OCI-LY7 (cell line): ENCODE measurements around the gene GBX2. TPM values are rescaled to one million over a fixed set of nuclear protein-coding genes. Genes with fewer than 3 reads are reported as not detected.

Experiments
- BruUV-seq: library from RNA; stranded (reverse); fragments of 400-500 nt; replicated peaks from 2 replicates; lab custom pipeline; 2021; lab: Mats Ljungman, UMichigan
- CTCF ChIA-PET: fragments of 300-600 bp; sonication (Branson Sonifier 250); formaldehyde crosslinking; loops from one replicate; lab custom pipeline; 2022; ENCODE audit warnings: antibody characterized with exemption; ENCODE audit not compliant: unreplicated experiment; lab: Charles Lee
- POLR2A ChIA-PET: fragments of 300-600 bp; sonication (Branson Sonifier 250); formaldehyde crosslinking; loops from one replicate; lab custom pipeline; 2022; ENCODE audit warnings: antibody characterized with exemption; lab: Charles Lee
- DNase-seq: peaks from one replicate; pipeline ENCODE4 v3.0.0-alpha.2; 2015; ENCODE audit warnings: low spot score
- H2AFZ ChIP-seq: fragments of 200-600 bp; sonication (generic), shearing (Covaris generic); 2 replicates; pipeline ENCODE4 v1.6.1; 2014; ENCODE audit warnings: mild to moderate bottlenecking, antibody characterized with exemption, low read length, moderate library complexity
- H3K27ac ChIP-seq: fragments of 200-600 bp; sonication (generic); 2 replicates; pipeline ENCODE4 v1.5.1; 2014; ENCODE audit warnings: mixed run types, low read depth, mild to moderate bottlenecking, moderate library complexity, low read length, inconsistent platforms; ENCODE audit not compliant: poor library complexity, severe bottlenecking
- H3K36me3 ChIP-seq: fragments of 200-600 bp; sonication (generic); 2 replicates; pipeline ENCODE4 v1.6.1; 2014; ENCODE audit warnings: mild to moderate bottlenecking, antibody characterized with exemption, low read length, moderate library complexity, mixed read lengths; ENCODE audit not compliant: insufficient read depth
- H3K4me1 ChIP-seq: fragments of 200-600 bp; sonication (generic); 2 replicates; pipeline ENCODE4 v1.5.1; 2014; ENCODE audit warnings: mild to moderate bottlenecking, low read length; ENCODE audit not compliant: insufficient read depth, poor library complexity, severe bottlenecking
- H3K4me2 ChIP-seq: fragments of 200-600 bp; sonication (generic); 2 replicates; pipeline ENCODE4 v1.6.1; 2014; ENCODE audit warnings: mild to moderate bottlenecking, low read length
- H3K4me3 ChIP-seq: fragments of 200-600 bp; sonication (generic); 2 replicates; pipeline ENCODE4 v1.5.1; 2014; ENCODE audit warnings: mild to moderate bottlenecking, low read depth, low read length; ENCODE audit not compliant: poor library complexity, severe bottlenecking
- H3K79me2 ChIP-seq: fragments of 200-600 bp; sonication (generic); 2 replicates; pipeline ENCODE4 v1.6.1; 2016; ENCODE audit warnings: low read depth, mild to moderate bottlenecking, low read length, moderate library complexity, mixed read lengths; ENCODE audit not compliant: insufficient read depth
- H3K9me2 ChIP-seq: fragments of 200-600 bp; sonication (generic); 2 replicates; pipeline ENCODE4 v1.6.1; 2016; ENCODE audit warnings: mild to moderate bottlenecking, low read length, mixed read lengths; ENCODE audit not compliant: insufficient read depth
- H3K9me3 ChIP-seq: fragments of 200-600 bp; sonication (generic); 2 replicates; pipeline ENCODE4 v1.6.1; 2014; ENCODE audit warnings: mild to moderate bottlenecking, mixed run types, low read length, mixed read lengths
- H4K20me1 ChIP-seq: fragments of 200-600 bp; sonication (generic); 2 replicates; pipeline ENCODE4 v1.6.1; 2014; ENCODE audit warnings: mild to moderate bottlenecking, antibody characterized with exemption, low read length, moderate library complexity, mixed read lengths; ENCODE audit not compliant: insufficient read depth
- EZH2phosphoT487 ChIP-seq: fragments of 200-600 bp; sonication (generic); IDR thresholded peaks from 2 replicates; pipeline ENCODE4 v1.6.1; 2018; ENCODE audit warnings: low read depth, borderline replicate concordance, mild to moderate bottlenecking, mixed run types, antibody characterized with exemption, low read length, moderate library complexity, mixed read lengths
- intact Hi-C: fragments of 100-400 bp; cut with micrococcal nuclease; formaldehyde crosslinking; loops from one replicate; pipeline ENCODE4 v1.10.0; 2022; ENCODE audit not compliant: unreplicated experiment
- total RNA-seq, 2 experiments: library from RNA; depleted of rRNA in 1 of 2; stranded (reverse); fragments of >200 nt in 1 of 2; shearing (Covaris generic) in 1 of 2; gene quantifications; 2 replicates each; pipeline ENCODE4 v1.2.3, GENCODE V29; 2014 to 2022
- TF ChIP-seq, protein P1 (sequence below): fragments of 200-600 bp; sonication (generic); conservative IDR thresholded peaks from 2 replicates; pipeline ENCODE4 v1.5.1; 2014; ENCODE audit warnings: mild to moderate bottlenecking, antibody characterized with exemption, low read length, moderate library complexity, mixed read lengths

Gene GBX2
- total RNA-seq, 2 experiments from 2014 or later = not detected

DNA sequence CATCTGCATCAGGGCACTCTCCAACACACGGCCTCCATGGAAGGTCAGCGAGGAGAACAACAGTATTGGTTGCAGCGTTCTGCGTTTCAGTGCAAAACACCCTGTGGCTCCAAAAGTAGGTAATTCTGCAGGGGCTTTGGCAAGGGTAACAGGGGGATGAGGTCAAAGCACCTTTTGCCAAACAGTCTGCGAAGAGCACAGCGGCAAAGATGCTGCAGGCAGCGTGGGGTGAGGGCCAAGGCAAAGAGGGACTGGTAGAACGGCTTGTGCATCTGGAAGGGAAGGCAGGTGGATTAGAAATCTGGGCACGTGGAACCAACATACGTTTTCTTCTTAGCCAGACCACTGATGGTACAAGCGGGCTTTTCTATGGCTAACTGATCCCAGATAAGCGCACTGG lies 26.6 kb upstream of the GBX2 start:
- no peak overlapping the region for H2AFZ ChIP-seq
- POLR2A ChIA-PET = no interaction called here
- H3K4me1 ChIP-seq = no peaks in the 10 kb centered on the region
- H3K9me2 ChIP-seq = no peaks in the 10 kb centered on the region
- H3K4me3 ChIP-seq = no peak overlapping the region
- no peak overlapping the region for H3K27ac ChIP-seq
- no peak for DNase-seq
- CTCF ChIA-PET = no interaction called here
- H4K20me1 ChIP-seq = no peaks in the 10 kb centered on the region
- intact Hi-C loops = no loop called here
- H3K79me2 ChIP-seq = no peaks in the 10 kb centered on the region
- H3K4me2 ChIP-seq = no peak overlapping the region
- TF ChIP-seq, protein P1, sequence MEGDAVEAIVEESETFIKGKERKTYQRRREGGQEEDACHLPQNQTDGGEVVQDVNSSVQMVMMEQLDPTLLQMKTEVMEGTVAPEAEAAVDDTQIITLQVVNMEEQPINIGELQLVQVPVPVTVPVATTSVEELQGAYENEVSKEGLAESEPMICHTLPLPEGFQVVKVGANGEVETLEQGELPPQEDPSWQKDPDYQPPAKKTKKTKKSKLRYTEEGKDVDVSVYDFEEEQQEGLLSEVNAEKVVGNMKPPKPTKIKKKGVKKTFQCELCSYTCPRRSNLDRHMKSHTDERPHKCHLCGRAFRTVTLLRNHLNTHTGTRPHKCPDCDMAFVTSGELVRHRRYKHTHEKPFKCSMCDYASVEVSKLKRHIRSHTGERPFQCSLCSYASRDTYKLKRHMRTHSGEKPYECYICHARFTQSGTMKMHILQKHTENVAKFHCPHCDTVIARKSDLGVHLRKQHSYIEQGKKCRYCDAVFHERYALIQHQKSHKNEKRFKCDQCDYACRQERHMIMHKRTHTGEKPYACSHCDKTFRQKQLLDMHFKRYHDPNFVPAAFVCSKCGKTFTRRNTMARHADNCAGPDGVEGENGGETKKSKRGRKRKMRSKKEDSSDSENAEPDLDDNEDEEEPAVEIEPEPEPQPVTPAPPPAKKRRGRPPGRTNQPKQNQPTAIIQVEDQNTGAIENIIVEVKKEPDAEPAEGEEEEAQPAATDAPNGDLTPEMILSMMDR = no peak
- no peak for TF ChIP-seq EZH2phosphoT487
- H3K36me3 ChIP-seq = no peaks in the 10 kb centered on the region
- no TSS peak for BruUV-seq
- H3K9me3 ChIP-seq = no peaks in the 10 kb centered on the region

DNA sequence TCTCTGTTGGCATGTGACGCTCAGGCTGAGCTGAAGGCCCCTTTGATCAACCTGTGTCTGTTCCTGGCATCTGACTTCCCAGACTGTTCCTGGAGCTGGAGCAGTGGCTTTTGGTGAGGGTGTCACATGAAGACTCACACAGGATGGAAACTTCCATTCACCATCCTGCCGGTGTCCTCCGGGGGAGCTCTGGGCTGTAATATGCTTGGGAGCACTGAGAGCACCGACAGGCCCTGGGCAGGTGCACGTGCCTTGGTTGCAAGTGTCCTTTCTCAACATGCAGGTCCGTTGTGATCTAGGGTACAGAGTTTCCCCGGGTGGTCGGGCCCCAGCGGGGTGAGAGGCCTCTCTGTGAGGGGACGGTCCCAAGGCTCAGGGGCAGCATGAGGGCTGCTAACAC lies 24.8 kb upstream of the GBX2 start:
- intact Hi-C loops = no loop called here
- no peak overlapping the region for H3K4me2 ChIP-seq

DNA sequence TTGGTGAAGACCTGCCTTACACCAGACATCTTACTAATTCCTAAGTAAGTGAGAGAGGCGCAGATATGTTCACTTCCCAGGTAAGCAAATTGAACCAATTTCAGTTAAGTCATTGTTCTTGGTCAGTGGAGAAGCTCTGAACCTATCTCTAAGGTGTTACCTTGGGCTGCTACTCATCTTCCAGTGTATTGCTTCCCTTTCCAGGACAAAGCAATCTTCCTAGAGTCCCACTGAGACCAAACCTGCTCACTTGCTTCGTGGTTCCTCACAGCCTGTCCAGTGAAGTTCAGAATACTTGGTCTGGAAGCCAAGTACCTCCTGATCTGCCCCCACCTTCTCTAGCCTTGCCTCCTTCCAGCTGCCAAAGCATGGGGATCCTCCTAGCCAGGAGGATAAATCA lies 22.5 kb upstream of the GBX2 start:
- no peak for TF ChIP-seq EZH2phosphoT487
- TF ChIP-seq, protein P1 = no peak
- intact Hi-C loops = no loop called here
- H3K27ac ChIP-seq = no peak overlapping the region
- no peak overlapping the region for H2AFZ ChIP-seq
- no peaks in the 10 kb centered on the region for H4K20me1 ChIP-seq
- H3K4me1 ChIP-seq = no peaks in the 10 kb centered on the region
- H3K9me2 ChIP-seq = no peaks in the 10 kb centered on the region
- DNase-seq = no peak
- H3K79me2 ChIP-seq = no peaks in the 10 kb centered on the region
- CTCF ChIA-PET = no interaction called here
- POLR2A ChIA-PET = no interaction called here
- H3K36me3 ChIP-seq = no peaks in the 10 kb centered on the region
- no TSS peak for BruUV-seq
- no peak overlapping the region for H3K4me3 ChIP-seq
- no peaks in the 10 kb centered on the region for H3K9me3 ChIP-seq
- no peak overlapping the region for H3K4me2 ChIP-seq

More for the DNA sequence above, 24.8 kb upstream of the GBX2 start:
- Histone ChIP-seq H3K9me3 (no peaks in the 10 kb centered on the region), H3K79me2 (no peaks in the 10 kb centered on the region), H3K9me2 (no peaks in the 10 kb centered on the region), H4K20me1 (no peaks in the 10 kb centered on the region), H3K36me3 (no peaks in the 10 kb centered on the region), H3K27ac (no peak overlapping the region), H3K4me1 (no peaks in the 10 kb centered on the region), H2AFZ (no peak overlapping the region), H3K4me3 (no peak overlapping the region)
- BruUV-seq = no TSS peak
- DNase-seq = no peak
- CTCF ChIA-PET = no interaction called here
- TF ChIP-seq, protein P1 = no peak
- no peak for TF ChIP-seq EZH2phosphoT487
- POLR2A ChIA-PET = no interaction called here
